ENCODE data around the gene ERG. TPM values are rescaled to one million over a fixed set of nuclear protein-coding genes. Genes with fewer than 3 reads are reported as not detected.

ERG gene
- total RNA-seq, 1 donor from 2014 or later: 6.8 TPM

- Mint-ChIP-seq H3K36me3 (peaks cover 3% of the 10 kb centered on the region), H3K4me1 (ENCODE audit: unreplicated experiment) (peaks cover 25% of the 10 kb centered on the region), H3K4me3 (no peak overlapping the region), H3K27me3 (no peaks in the 10 kb centered on the region), H3K9me3 (no peaks in the 10 kb centered on the region), H3K27ac (no peak overlapping the region)
- TF ChIP-seq, protein P1, sequence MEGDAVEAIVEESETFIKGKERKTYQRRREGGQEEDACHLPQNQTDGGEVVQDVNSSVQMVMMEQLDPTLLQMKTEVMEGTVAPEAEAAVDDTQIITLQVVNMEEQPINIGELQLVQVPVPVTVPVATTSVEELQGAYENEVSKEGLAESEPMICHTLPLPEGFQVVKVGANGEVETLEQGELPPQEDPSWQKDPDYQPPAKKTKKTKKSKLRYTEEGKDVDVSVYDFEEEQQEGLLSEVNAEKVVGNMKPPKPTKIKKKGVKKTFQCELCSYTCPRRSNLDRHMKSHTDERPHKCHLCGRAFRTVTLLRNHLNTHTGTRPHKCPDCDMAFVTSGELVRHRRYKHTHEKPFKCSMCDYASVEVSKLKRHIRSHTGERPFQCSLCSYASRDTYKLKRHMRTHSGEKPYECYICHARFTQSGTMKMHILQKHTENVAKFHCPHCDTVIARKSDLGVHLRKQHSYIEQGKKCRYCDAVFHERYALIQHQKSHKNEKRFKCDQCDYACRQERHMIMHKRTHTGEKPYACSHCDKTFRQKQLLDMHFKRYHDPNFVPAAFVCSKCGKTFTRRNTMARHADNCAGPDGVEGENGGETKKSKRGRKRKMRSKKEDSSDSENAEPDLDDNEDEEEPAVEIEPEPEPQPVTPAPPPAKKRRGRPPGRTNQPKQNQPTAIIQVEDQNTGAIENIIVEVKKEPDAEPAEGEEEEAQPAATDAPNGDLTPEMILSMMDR (conservative IDR thresholded peaks at IDR 0.05): no peak
- no peak for DNase-seq (ENCODE audit: extremely low spot score, unreplicated experiment)
These were observed 152.0 kb downstream of the ERG start for GRCh38 chr21:38346286-38346685.

DNA sequence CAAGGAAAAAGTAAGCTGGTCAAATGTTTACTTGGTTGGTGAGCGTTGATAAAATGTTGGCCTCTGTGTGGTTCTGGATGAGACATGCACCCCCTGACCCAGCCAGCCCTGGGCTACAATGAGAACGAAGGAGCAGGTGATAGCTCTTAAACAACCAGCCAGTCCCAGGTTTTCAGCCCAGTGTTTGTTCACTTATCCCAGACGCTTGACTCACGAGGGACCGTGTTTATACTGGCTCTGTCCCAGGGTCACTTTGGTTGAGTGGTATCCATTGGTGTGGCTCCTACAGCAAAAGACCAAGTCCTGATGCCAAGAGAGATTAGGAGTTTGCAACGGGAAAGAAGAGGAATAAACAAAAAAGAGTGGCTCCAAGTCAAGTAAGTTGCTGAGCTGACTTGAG lies 154.6 kb downstream of the ERG start:
- no peaks in the 10 kb centered on the region for H3K9me3 Mint-ChIP-seq
- H3K36me3 Mint-ChIP-seq: no peaks in the 10 kb centered on the region
- peaks cover 5% of the 10 kb centered on the region for H3K4me1 Mint-ChIP-seq (ENCODE audit: unreplicated experiment)
- H3K27ac Mint-ChIP-seq: no peak overlapping the region
- H3K27me3 Mint-ChIP-seq: no peaks in the 10 kb centered on the region
- H3K4me3 Mint-ChIP-seq: no peak overlapping the region
- TF ChIP-seq, protein P1 (conservative IDR thresholded peaks at IDR 0.05): no peak
- DNase-seq (ENCODE audit: extremely low spot score, unreplicated experiment): no peak

DNA sequence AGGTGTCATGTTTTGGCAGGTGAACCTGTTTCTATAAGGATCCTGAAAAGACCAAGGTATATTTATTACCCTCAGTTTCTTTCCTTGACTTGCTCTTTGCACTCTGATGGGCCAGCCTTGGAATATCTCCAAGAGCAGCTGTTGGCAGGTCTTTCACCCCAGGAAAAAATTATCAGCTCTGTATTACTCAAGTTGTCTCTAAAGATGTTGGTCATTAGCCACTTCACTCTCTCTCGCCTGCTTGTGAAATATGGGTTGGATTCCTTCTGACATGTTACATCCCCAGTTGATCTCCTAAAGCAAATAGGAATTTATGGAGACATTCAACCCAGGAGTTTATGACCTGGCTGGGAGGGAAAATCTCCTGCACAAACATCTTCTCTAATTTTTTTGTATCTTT lies 155.5 kb downstream of the ERG start:
- Mint-ChIP-seq H3K4me3 (no peak overlapping the region), H3K36me3 (no peaks in the 10 kb centered on the region), H3K9me3 (no peaks in the 10 kb centered on the region), H3K4me1 (ENCODE audit: unreplicated experiment) (peaks cover 4% of the 10 kb centered on the region), H3K27me3 (peaks cover 4% of the 10 kb centered on the region), H3K27ac (no peak overlapping the region)
- DNase-seq (ENCODE audit: extremely low spot score, unreplicated experiment): no peak
- TF ChIP-seq, protein P1 (conservative IDR thresholded peaks at IDR 0.05): no peak

- no peak for DNase-seq (ENCODE audit: extremely low spot score, unreplicated experiment)
- Mint-ChIP-seq H3K36me3 (no peaks in the 10 kb centered on the region), H3K27me3 (peaks cover 4% of the 10 kb centered on the region), H3K4me1 (ENCODE audit: unreplicated experiment) (peaks cover 4% of the 10 kb centered on the region), H3K4me3 (no peak overlapping the region), H3K9me3 (no peaks in the 10 kb centered on the region), H3K27ac (no peak overlapping the region)
- TF ChIP-seq, protein P1 (conservative IDR thresholded peaks at IDR 0.05): no peak
These were observed 156.7 kb downstream of the ERG start for GRCh38 chr21:38341546-38342012.

DNA sequence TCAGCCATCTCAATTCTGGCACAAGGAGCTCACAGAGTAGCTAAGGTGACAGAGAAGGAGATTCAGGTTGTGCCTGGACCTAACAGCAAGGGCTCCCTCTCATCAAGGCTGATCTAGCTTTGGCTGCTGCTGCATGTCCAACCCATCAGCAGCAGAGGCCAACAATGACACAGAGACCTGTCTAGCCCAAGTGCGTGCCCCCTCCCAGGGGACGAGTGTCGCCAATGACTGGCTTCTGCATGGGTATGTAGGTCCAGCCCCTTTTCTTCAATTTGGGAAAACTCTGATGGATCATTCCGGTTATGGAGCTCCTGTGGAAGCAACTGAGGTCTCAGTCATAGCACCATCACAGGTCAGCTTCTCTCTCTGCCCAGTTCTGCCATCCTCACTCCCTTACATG lies 158.1 kb downstream of the ERG start:
- no peak overlapping the region for H3K27ac Mint-ChIP-seq
- no peak overlapping the region for H3K4me3 Mint-ChIP-seq
- peaks cover 4% of the 10 kb centered on the region for H3K4me1 Mint-ChIP-seq (ENCODE audit: unreplicated experiment)
- peaks cover 4% of the 10 kb centered on the region for H3K27me3 Mint-ChIP-seq
- TF ChIP-seq, protein P1 (conservative IDR thresholded peaks at IDR 0.05): no peak
- H3K9me3 Mint-ChIP-seq: no peaks in the 10 kb centered on the region
- DNase-seq (ENCODE audit: extremely low spot score, unreplicated experiment): no peak
- H3K36me3 Mint-ChIP-seq: no peaks in the 10 kb centered on the region

- H3K27ac Mint-ChIP-seq: no peak overlapping the region
- no peaks in the 10 kb centered on the region for H3K36me3 Mint-ChIP-seq
- TF ChIP-seq, protein P1 (conservative IDR thresholded peaks at IDR 0.05): no peak
- peaks cover 7% of the 10 kb centered on the region for H3K27me3 Mint-ChIP-seq
- no peaks in the 10 kb centered on the region for H3K9me3 Mint-ChIP-seq
- DNase-seq (ENCODE audit: extremely low spot score, unreplicated experiment): no peak
- no peaks in the 10 kb centered on the region for H3K4me1 Mint-ChIP-seq (ENCODE audit: unreplicated experiment)
- H3K4me3 Mint-ChIP-seq: no peak overlapping the region
These were observed 160.5 kb downstream of the ERG start for GRCh38 chr21:38337793-38338192.
